IMR-90 (cell line): ENCODE measurements around the gene DTD1. TPM values are rescaled to one million over a fixed set of nuclear protein-coding genes. Genes with fewer than 3 reads are reported as not detected.
A peak's percentile ranks its signal among the peaks of the same experiment; 100 is the strongest.

ENCODE experiments used
- ATAC-seq: fragments of 200-7000 bp; cut with Tn5 transposase; 2 replicates; pipeline ENCODE4 v1.9.1; 2020; ENCODE audit warnings: low read depth, mild to moderate bottlenecking, moderate library complexity
- BruUV-seq: library from RNA; stranded (reverse); fragments of 400-500 nt; replicated peaks from 2 replicates; lab custom pipeline; 2021; lab: Mats Ljungman, UMichigan
- CTCF ChIA-PET: fragments of 300-600 bp; formaldehyde crosslinking; extraction: SDS; loops from one replicate; lab custom pipeline; 2021; ENCODE audit warnings: antibody characterized with exemption; lab: Yijun Ruan, JAX
- POLR2A ChIA-PET: fragments of 300-600 bp; sonication (Branson Sonifier 250); formaldehyde crosslinking; loops from one replicate; lab custom pipeline; 2022; ENCODE audit warnings: antibody characterized with exemption; ENCODE audit not compliant: unreplicated experiment; lab: Charles Lee
- DNase-seq: peaks from one replicate; pipeline ENCODE4 v3.0.0; 2013
- H2AFZ ChIP-seq: replicated peaks from 2 replicates; pipeline ENCODE3; 2013; ENCODE audit warnings: low read length, mild to moderate bottlenecking; ENCODE audit not compliant: poor library complexity
- H2AK5ac ChIP-seq: 2 replicates; pipeline ENCODE4 v1.6.1; 2013; ENCODE audit warnings: low read depth, low read length, inconsistent platforms
- H2AK9ac ChIP-seq: replicated peaks from 2 replicates; pipeline ENCODE3; 2013; ENCODE audit warnings: mild to moderate bottlenecking, low read depth, low read length, moderate library complexity; ENCODE audit not compliant: poor library complexity
- H2BK120ac ChIP-seq: 2 replicates; pipeline ENCODE4 v1.6.1; 2013; ENCODE audit warnings: low read depth, low read length, inconsistent platforms
- H2BK15ac ChIP-seq: 3 replicates; pipeline ENCODE4 v1.6.1; 2013; ENCODE audit warnings: low read depth, low read length, inconsistent platforms
- H2BK20ac ChIP-seq: 2 replicates; pipeline ENCODE4 v1.6.1; 2013; ENCODE audit warnings: low read depth, mild to moderate bottlenecking, inconsistent platforms, low read length, moderate library complexity
- H2BK5ac ChIP-seq: 2 replicates; pipeline ENCODE4 v1.6.1; 2013; ENCODE audit warnings: mild to moderate bottlenecking, low read depth, low read length, inconsistent platforms; ENCODE audit not compliant: poor library complexity, severe bottlenecking
- H3K14ac ChIP-seq: replicated peaks from 2 replicates; pipeline ENCODE4 v1.6.1; 2013; ENCODE audit warnings: low read depth, low read length, inconsistent platforms
- H3K18ac ChIP-seq: 2 replicates; pipeline ENCODE4 v1.6.1; 2013; ENCODE audit warnings: low read depth, low read length, control low read depth
- H3K23ac ChIP-seq: 2 replicates; pipeline ENCODE4 v1.6.1; 2013; ENCODE audit warnings: low read depth, low read length, inconsistent platforms
- H3K27ac ChIP-seq: 2 replicates; pipeline ENCODE4 v1.5.1; 2013; ENCODE audit warnings: mild to moderate bottlenecking, control low read depth, low read length; ENCODE audit not compliant: insufficient read depth
- H3K27me3 ChIP-seq: 2 replicates; pipeline ENCODE4 v1.6.1; 2013; ENCODE audit warnings: low read length; ENCODE audit not compliant: control insufficient read depth, insufficient read depth
- H3K36me3 ChIP-seq: 2 replicates; pipeline ENCODE4 v1.6.1; 2013; ENCODE audit warnings: low read length, mixed read lengths; ENCODE audit not compliant: control insufficient read depth, insufficient read depth
- H3K4ac ChIP-seq: 2 replicates; pipeline ENCODE4 v1.6.1; 2013; ENCODE audit warnings: low read depth, low read length, inconsistent platforms
- H3K4me1 ChIP-seq: 2 replicates; pipeline ENCODE4 v1.6.1; 2013; ENCODE audit warnings: low read length, mixed read lengths; ENCODE audit not compliant: control insufficient read depth, insufficient read depth
- H3K4me2 ChIP-seq: 2 replicates; pipeline ENCODE4 v1.6.1; 2013; ENCODE audit warnings: low read depth, mild to moderate bottlenecking, control low read depth, low read length, moderate library complexity
- H3K4me3 ChIP-seq: 2 replicates; pipeline ENCODE4 v1.5.1; 2013; ENCODE audit warnings: low read depth, mild to moderate bottlenecking, control low read depth, low read length, moderate library complexity; ENCODE audit not compliant: insufficient read depth
- H3K56ac ChIP-seq: 2 replicates; pipeline ENCODE4 v1.6.1; 2013; ENCODE audit warnings: low read length, inconsistent platforms; ENCODE audit not compliant: insufficient read depth; ENCODE audit errors: extremely low read depth
- H3K79me1 ChIP-seq, 2 experiments: 2 replicates each; pipeline ENCODE4 v1.6.1; 2013; ENCODE audit warnings: low read length in 2 of 2, inconsistent platforms in 1 of 2, low read depth in 1 of 2
- H3K9ac ChIP-seq: 2 replicates; pipeline ENCODE4 v1.6.1; 2013; ENCODE audit warnings: low read depth, low read length, control low read depth
- H3K9me1 ChIP-seq: 2 replicates; pipeline ENCODE4 v1.6.1; 2013; ENCODE audit warnings: low read length, inconsistent platforms; ENCODE audit not compliant: insufficient read depth
- H3K9me3 ChIP-seq: 2 replicates; pipeline ENCODE4 v1.6.1; 2013; ENCODE audit warnings: low read length; ENCODE audit not compliant: control insufficient read depth, insufficient read depth
- H4K20me1 ChIP-seq: 2 replicates; pipeline ENCODE4 v1.6.1; 2013; ENCODE audit warnings: low read length, inconsistent platforms; ENCODE audit not compliant: insufficient read depth
- H4K5ac ChIP-seq: 2 replicates; pipeline ENCODE4 v1.6.1; 2013; ENCODE audit warnings: mild to moderate bottlenecking, low read depth, low read length, control low read depth
- H4K8ac ChIP-seq, 2 experiments: 2 replicates each; pipeline ENCODE4 v1.6.1; 2013; ENCODE audit warnings: low read depth in 2 of 2, low read length in 2 of 2, control low read depth in 1 of 2, inconsistent platforms in 1 of 2
- H4K91ac ChIP-seq: 2 replicates; pipeline ENCODE4 v1.6.1; 2013; ENCODE audit warnings: low read depth, low read length, inconsistent platforms; ENCODE audit not compliant: insufficient read depth
- CEBPB ChIP-seq: IDR thresholded peaks from 2 replicates; pipeline ENCODE4 v1.6.1; 2012; ENCODE audit warnings: low read depth, low read length, improper control_type of control experiment
- RCOR1 ChIP-seq: IDR thresholded peaks from 2 replicates; pipeline ENCODE4 v1.6.1; 2012; ENCODE audit warnings: mild to moderate bottlenecking, low read length, improper control_type of control experiment; ENCODE audit not compliant: insufficient replicate concordance
- WGBS, 2 experiments: methylation state at CpG; one replicate each; pipeline versions ENCODE4 v1.1.5 to v1.1.7; 2013; ENCODE audit warnings: missing lambda C conversion rate in 2 of 2; ENCODE audit not compliant: insufficient read length in 1 of 2; ENCODE audit errors: extremely low coverage in 2 of 2; 5-methylcytosine and 5-hydroxymethylcytosine counted together
- dilution Hi-C: fragments of 300-500 bp; cut with HindIII; formaldehyde crosslinking; loops from one replicate; pipeline ENCODE4 v1.14.3; 2018; ENCODE audit warnings: low sequenced_read_pairs; ENCODE audit not compliant: unreplicated experiment
- in situ Hi-C: fragments of 300-500 bp; cut with MboI; formaldehyde crosslinking; loops from 3 replicates; pipeline ENCODE4 v1.14.3; 2019; ENCODE audit warnings: low sequenced_read_pairs, inconsistent platforms, mixed read lengths
- intact Hi-C: fragments of 100-400 bp; cut with micrococcal nuclease; formaldehyde crosslinking; loops from 2 replicates; pipeline ENCODE4 v1.10.0; 2022
- polyA plus RNA-seq, 3 experiments: library from polyadenylated mRNA; depleted of rRNA; stranded (reverse); fragments of >200 nt; gene quantifications; 2 replicates each; pipeline ENCODE4 v1.2.3, GENCODE V29; 2012; ENCODE audit warnings: low replicate concordance in 1 of 3
- total RNA-seq: library from RNA; depleted of rRNA; stranded (reverse); fragments of >200 nt; gene quantifications from 2 replicates; pipeline ENCODE4 v1.2.3, GENCODE V29; 2012

Gene DTD1
- total and polyA plus RNA-seq, 2 of the 4 experiments (the other 2 are of a cell fraction), result 73.1 to 101 TPM

GRCh38 chr20:18585134-18585533 lies 2.7 kb upstream of the DTD1 start:
- H3K27me3 ChIP-seq, result no peaks in the 10 kb centered on the region; the same call in 1 of the 2 replicates
- no peaks in the 10 kb centered on the region for H3K36me3 ChIP-seq
- H4K5ac ChIP-seq, result no peak overlapping the region
- H2BK120ac ChIP-seq, result 0 out of 2 replicates have a peak overlapping the region, but pooled peaks have one; percentile 56
- no peak overlapping the region for H3K4me2 ChIP-seq
- H3K9me1 ChIP-seq, result no peaks in the 10 kb centered on the region
- no peaks in the 10 kb centered on the region for H3K9me3 ChIP-seq
- no peak overlapping the region for H2BK5ac ChIP-seq
- in situ Hi-C loops, result no loop called here
- H3K56ac ChIP-seq, result no peak overlapping the region
- DNase-seq (peak; percentile 64), ATAC-seq (no peak)
- H4K91ac ChIP-seq, result no peak overlapping the region
- no peak overlapping the region for H2AK9ac ChIP-seq
- POLR2A ChIA-PET, result interaction anchor here (0.7 kb wide), 1 partner anchor 19 kb away, joined by 10 read pairs; no protein-coding TSS in a partner anchor
- no peaks in the 10 kb centered on the region for H4K20me1 ChIP-seq
- H3K23ac ChIP-seq, result no peak overlapping the region
- intact Hi-C loops, result loop anchor here (5.0 kb wide), 1 partner anchor 997 kb away; no protein-coding TSS in a partner anchor
- no peak overlapping the region for H2BK20ac ChIP-seq
- H3K4ac ChIP-seq, result no peak overlapping the region
- no peak overlapping the region for H3K14ac ChIP-seq
- no peaks in the 10 kb centered on the region for H3K4me1 ChIP-seq
- H4K8ac ChIP-seq, result no peak overlapping the region
- no peak overlapping the region for H3K9ac ChIP-seq
- WGBS, 2 experiments, result no CpG with 5 or more reads among the region's 2 CpGs
- dilution Hi-C loops, result no loop called here
- BruUV-seq, result no TSS peak
- CTCF ChIA-PET, result interaction anchor here (0.6 kb wide), 1 partner anchor 1174 kb away, joined by 3 read pairs; no protein-coding TSS in a partner anchor
- no peak overlapping the region for H3K18ac ChIP-seq
- no peak overlapping the region for H2BK15ac ChIP-seq
- peak; percentile 65 for TF ChIP-seq CEBPB
- no peak for TF ChIP-seq RCOR1
- peaks cover 1 to 12% of the 10 kb centered on the region in 2 experiments; a peak in 2 of 4 replicates for H3K79me1 ChIP-seq
- H3K27ac ChIP-seq, result no peak overlapping the region
- no peak overlapping the region for H3K4me3 ChIP-seq
- H2AK5ac ChIP-seq, result no peak overlapping the region
- no peak overlapping the region for H2AFZ ChIP-seq
